GDM1 (cell line): Measurements from ENCODE around the gene KDM2A.

Experiments
- DNase-seq: peaks from one replicate; lab custom pipeline; 2025; lab: John Stamatoyannopoulos, UW

The KDM2A gene

GRCh38 chr11:67272327-67273259 is 153.5 kb downstream of the KDM2A start:
- no peak for DNase-seq

- DNase-seq = no peak
Observed at GRCh38 chr11:67273260-67273990, 154.4 kb downstream of the KDM2A start.

DNA sequence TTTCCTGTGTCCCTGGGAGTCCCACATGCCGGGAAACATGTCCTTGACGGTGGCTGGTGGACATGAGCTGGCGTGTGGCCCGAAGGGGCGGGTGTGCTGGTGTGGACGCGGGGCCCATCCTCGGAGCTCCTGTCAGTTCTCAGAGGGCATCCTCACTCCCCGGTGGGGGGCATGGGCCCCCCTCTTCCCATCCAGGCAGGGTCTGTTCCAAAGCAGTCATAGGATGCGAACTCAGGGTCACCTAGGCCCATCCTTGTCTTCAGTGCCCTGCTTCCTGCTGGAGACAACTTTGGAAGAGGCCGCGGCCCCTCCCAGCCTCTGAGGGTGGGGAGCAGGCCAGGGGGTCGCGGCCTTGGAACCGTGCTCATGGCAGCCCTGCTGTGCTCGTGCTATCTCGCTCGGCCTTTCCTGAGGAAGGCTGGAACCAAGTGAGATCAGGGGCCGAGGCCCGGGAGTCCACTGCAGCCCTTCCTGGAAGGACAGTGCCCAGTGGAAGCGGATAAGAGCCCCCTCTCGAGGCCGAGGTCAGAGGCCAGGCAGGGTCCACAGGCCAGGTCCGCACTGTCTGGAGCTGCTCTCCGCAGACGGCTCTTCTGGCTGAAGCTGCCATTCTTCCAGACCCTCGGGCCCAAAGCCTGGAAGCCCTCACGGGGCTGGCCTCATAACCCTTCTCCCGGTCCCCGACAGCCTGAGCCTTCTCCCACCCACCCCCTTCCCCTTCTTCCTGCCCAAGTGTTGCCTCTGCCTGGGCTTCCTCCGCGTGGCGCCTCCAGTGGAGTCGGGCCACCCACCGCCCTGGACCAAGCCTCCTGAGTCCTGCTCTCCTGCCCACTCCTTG is 155.9 kb downstream of the KDM2A start:
- no peak for DNase-seq

- no peak for DNase-seq
Observed at GRCh38 chr11:67275606-67276409, 156.7 kb downstream of the KDM2A start.

- DNase-seq = peak; percentile 95
Observed at GRCh38 chr11:67276781-67277230, 157.7 kb downstream of the KDM2A start.

- DNase-seq = peak; percentile 97
Observed at GRCh38 chr11:67277231-67277961, 158.3 kb downstream of the KDM2A start.

DNA sequence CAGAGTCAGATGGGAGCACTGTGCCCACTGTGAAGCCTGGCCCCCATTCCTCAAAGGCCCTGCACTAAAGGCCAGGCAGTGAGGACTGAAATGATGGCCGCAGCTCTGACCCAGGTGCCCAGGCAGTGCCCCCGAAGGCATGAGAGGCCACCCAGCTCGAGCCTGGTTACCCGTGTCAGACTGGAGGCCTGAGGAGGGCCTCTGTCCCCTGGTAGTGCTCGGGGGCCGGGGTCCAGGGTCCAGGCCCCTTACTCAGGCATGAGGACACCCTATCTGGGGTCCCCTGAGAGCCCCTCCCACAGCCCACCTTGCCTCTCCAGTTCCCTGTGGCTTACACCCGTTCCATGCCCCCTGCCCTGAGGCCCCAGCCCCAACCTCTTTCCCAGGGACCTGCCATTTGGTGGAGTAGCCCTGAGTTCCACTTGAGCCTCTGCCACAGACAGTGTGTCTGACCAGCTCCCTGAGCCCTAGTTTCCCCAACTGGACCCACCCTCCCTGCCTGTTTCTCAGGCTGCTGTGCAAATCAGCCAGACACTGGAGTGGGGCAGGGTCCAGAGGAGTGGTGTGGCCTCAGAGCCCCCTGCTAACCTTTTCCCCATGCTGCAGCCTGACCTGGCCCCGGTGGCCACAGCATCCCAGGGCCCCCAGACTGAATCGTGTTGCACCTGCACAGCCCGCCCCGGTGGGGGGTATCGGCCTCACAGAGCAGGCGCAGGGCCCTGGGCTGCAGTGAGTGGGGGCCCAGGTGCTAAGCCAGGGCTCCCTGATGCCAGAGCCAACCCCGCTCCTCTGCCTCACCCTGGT is 159.3 kb downstream of the KDM2A start:
- no peak for DNase-seq

DNA sequence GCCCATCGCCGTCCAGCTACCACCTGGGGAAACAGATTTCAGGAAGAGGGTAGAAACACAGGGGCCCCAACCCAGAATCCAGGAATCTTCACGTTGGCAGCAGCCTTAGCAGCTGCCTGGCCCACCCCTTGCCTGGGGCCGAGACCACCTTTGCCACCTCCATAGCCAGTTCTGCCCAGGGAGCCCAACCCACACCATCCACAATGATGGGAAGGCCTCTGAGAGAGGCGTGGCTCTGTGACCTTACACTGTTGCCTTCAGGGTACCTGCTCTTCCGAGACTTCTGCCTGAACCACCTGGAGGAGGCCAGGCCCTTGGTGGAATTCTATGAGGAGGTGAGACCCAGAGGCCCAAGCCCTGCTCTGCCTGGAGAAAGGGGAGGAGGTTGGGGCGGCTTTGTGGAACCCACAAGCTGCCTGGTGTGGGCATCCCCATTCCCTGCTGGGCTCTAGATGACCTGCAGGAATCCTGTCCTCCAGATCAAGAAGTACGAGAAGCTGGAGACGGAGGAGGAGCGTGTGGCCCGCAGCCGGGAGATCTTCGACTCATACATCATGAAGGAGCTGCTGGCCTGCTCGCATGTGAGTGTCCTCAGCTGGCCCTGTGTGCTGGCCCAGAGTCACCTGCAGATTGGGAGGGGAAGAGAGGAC is 160.0 kb downstream of the KDM2A start:
- DNase-seq = no peak

- no peak for DNase-seq
Observed at GRCh38 chr11:67279589-67280340, 160.7 kb downstream of the KDM2A start.

DNA sequence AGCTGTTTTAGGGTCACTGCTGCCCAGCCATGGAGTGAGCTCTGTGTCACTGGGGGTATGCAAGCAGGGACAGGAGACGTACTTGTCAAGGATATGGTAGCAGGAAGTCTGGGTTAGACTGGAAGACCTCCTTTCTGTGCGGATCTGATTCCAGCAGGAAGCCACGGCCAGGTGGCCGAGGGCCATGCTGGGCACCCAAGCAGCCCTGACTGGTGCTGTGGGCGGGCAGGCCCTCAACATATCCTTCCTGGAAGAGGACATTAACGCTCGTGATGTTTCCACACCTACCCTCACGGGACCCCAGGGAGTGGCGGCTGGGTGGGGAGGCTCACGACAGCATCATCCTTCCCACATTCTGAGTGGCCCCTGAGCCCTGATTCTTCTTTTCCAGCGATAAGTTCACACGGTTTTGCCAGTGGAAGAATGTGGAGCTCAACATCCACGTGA is 161.3 kb downstream of the KDM2A start:
- DNase-seq = peak; percentile 68

DNA sequence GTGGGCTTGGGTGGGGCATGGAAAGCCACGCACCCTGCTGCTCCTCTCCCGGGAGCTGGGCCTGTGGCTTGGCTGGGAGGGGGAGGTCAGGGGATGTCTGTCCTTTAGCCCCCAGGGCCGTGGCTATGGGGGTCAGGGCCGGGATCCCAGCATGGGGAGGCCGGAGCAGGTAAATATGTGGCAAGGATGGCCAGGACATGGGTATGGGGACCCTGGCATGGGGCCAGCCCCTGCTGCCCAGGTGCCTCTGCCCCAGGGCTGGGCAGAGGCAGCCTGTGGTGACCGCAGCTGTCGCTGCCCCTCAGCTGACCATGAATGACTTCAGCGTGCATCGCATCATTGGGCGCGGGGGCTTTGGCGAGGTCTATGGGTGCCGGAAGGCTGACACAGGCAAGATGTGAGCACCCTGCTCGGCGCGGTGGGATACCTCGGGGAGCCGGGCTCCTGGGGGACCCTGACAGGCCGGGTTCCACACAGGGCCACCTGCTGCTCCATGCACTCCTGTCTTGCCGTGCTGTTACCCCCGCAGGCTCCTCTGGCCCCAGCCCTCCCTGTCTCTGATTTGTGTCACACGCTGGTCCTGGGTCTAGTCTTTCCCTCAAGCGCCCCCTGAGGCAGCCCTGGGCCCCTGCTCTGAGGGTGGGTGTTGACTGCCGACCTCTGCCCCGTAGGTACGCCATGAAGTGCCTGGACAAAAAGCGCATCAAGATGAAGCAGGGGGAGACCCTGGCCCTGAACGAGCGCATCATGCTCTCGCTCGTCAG is 161.9 kb downstream of the KDM2A start:
- DNase-seq = no peak

- DNase-seq = no peak
Observed at GRCh38 chr11:67281552-67282150, 162.6 kb downstream of the KDM2A start.

DNA sequence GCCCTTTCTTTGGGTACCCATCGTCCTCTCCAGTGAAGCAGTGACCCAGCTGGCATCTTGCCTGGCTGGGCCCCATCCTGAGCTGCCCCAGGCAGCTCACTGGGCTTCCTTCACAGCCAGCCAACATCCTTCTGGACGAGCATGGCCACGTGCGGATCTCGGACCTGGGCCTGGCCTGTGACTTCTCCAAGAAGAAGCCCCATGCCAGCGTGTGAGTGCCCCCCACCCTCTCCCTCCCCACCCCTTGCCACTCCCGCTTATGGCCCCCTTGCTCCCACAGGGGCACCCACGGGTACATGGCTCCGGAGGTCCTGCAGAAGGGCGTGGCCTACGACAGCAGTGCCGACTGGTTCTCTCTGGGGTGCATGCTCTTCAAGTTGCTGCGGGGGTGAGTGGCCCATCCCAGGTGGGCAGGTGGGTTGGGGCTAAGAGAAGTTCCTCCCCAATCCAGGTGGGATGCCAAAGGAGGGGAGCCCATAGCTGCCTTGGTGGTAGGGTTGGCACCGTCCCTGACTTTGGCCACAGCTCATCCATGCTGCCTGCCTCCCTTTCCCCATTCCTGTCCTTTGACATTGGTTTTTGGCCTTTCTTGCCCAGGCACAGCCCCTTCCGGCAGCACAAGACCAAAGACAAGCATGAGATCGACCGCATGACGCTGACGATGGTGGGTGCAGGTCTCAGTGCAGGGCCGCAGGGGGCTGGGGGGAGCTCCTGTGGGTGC is 163.3 kb downstream of the KDM2A start:
- DNase-seq = no peak

- DNase-seq = no peak
Observed at GRCh38 chr11:67282876-67283371, 163.9 kb downstream of the KDM2A start.

DNA sequence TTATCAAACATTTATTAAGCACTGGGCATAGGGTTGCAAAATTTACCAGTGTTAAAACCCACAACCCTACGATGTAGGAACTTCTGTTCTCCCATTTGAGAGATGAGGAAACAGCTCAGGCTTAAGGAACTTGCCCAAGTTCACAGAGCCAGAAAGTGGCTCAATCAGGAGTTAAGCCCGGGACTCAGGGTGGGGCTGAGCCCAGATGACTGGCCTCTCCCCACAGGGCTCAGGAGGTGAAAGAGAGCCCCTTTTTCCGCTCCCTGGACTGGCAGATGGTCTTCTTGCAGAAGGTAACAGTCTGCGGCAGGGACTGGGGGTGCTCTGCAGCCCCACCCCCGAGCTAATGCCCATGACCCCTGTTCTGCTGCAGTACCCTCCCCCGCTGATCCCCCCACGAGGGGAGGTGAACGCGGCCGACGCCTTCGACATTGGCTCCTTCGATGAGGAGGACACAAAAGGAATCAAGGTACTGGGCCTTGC is 164.5 kb downstream of the KDM2A start:
- no peak for DNase-seq
